NB4 (cell line): ENCODE data around the gene DENND1A.

ENCODE experiments used
- MAX ChIP-seq: IDR thresholded peaks from 2 replicates; pipeline ENCODE4 v1.6.1; 2011; ENCODE audit warnings: low read depth, low read length
- MYC ChIP-seq: IDR thresholded peaks from 2 replicates; pipeline ENCODE4 v1.6.1; 2011; ENCODE audit warnings: low read depth, low read length
- POLR2A ChIP-seq: IDR thresholded peaks from 2 replicates; pipeline ENCODE4 v1.6.1; 2011; ENCODE audit warnings: mild to moderate bottlenecking; ENCODE audit not compliant: insufficient read length; ENCODE audit errors: extremely low read depth
- TF ChIP-seq, protein P1 (sequence below): IDR thresholded peaks from one replicate; pipeline ENCODE4 v1.5.1; 2012; ENCODE audit warnings: low read depth, low read length

GRCh38 chr9:123658792-123659191, 271.1 kb downstream of the DENND1A start:
- TF ChIP-seq POLR2A (no peak), MAX (no peak), MYC (no peak)
- TF ChIP-seq, protein P1, sequence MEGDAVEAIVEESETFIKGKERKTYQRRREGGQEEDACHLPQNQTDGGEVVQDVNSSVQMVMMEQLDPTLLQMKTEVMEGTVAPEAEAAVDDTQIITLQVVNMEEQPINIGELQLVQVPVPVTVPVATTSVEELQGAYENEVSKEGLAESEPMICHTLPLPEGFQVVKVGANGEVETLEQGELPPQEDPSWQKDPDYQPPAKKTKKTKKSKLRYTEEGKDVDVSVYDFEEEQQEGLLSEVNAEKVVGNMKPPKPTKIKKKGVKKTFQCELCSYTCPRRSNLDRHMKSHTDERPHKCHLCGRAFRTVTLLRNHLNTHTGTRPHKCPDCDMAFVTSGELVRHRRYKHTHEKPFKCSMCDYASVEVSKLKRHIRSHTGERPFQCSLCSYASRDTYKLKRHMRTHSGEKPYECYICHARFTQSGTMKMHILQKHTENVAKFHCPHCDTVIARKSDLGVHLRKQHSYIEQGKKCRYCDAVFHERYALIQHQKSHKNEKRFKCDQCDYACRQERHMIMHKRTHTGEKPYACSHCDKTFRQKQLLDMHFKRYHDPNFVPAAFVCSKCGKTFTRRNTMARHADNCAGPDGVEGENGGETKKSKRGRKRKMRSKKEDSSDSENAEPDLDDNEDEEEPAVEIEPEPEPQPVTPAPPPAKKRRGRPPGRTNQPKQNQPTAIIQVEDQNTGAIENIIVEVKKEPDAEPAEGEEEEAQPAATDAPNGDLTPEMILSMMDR, result no peak
